IPS DF 4.7 (cell line): ENCODE results near the gene DAP.

ENCODE experiments used
- DNase-seq: peaks from one replicate; pipeline ENCODE4 v3.0.0-alpha.2; 2013; ENCODE audit warnings: low spot score; ENCODE audit errors: extremely low read depth

Gene DAP

GRCh38 chr5:10710513-10711128 is 50.4 kb downstream of the DAP start:
- DNase-seq, result no peak

GRCh38 chr5:10709933-10710332 is 51.1 kb downstream of the DAP start:
- DNase-seq, result no peak

- no peak for DNase-seq
Observed at GRCh38 chr5:10709409-10709808, 51.6 kb downstream of the DAP start.

- no peak for DNase-seq
Observed at GRCh38 chr5:10708189-10708944, 52.7 kb downstream of the DAP start.

GRCh38 chr5:10707198-10708142 is 53.6 kb downstream of the DAP start:
- DNase-seq, result no peak

GRCh38 chr5:10706326-10706725 is 54.7 kb downstream of the DAP start:
- no peak for DNase-seq

- DNase-seq, result no peak
Observed at GRCh38 chr5:10705747-10706146, 55.3 kb downstream of the DAP start.

- no peak for DNase-seq
Observed at GRCh38 chr5:10704949-10705621, 55.9 kb downstream of the DAP start.

- no peak for DNase-seq
Observed at GRCh38 chr5:10703676-10704075, 57.4 kb downstream of the DAP start.

GRCh38 chr5:10702911-10703491 is 58.0 kb downstream of the DAP start:
- DNase-seq, result no peak

GRCh38 chr5:10702040-10702629 is 58.9 kb downstream of the DAP start:
- no peak for DNase-seq

GRCh38 chr5:10701567-10702039 is 59.4 kb downstream of the DAP start:
- DNase-seq, result peak; percentile 14

- no peak for DNase-seq
Observed at GRCh38 chr5:10700516-10700915, 60.5 kb downstream of the DAP start.

GRCh38 chr5:10699987-10700386 is 61.0 kb downstream of the DAP start:
- no peak for DNase-seq

- DNase-seq, result no peak
Observed at GRCh38 chr5:10699281-10699874, 61.7 kb downstream of the DAP start.

- DNase-seq, result no peak
Observed at GRCh38 chr5:10695759-10696543, 65.1 kb downstream of the DAP start.

GRCh38 chr5:10695055-10695649 is 65.9 kb downstream of the DAP start:
- no peak for DNase-seq

GRCh38 chr5:10691826-10692785 is 68.9 kb downstream of the DAP start:
- DNase-seq, result no peak
